Measurements from ENCODE around the gene EPHB6.

EPHB6 gene

DNA sequence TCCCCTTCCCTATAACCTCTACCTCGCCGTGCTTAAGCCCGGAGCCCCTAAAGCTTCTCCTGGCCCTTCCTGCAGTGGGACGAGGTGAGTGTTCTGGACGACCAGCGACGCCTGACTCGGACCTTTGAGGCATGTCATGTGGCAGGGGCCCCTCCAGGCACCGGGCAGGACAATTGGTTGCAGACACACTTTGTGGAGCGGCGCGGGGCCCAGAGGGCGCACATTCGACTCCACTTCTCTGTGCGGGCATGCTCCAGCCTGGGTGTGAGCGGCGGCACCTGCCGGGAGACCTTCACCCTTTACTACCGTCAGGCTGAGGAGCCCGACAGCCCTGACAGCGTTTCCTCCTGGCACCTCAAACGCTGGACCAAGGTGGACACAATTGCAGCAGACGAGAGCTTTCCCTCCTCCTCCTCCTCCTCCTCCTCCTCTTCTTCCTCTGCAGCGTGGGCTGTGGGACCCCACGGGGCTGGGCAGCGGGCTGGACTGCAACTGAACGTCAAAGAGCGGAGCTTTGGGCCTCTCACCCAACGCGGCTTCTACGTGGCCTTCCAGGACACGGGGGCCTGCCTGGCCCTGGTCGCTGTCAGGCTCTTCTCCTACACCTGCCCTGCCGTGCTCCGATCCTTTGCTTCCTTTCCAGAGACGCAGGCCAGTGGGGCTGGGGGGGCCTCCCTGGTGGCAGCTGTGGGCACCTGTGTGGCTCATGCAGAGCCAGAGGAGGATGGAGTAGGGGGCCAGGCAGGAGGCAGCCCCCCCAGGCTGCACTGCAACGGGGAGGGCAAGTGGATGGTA is 9.2 kb downstream of the EPHB6 start:
- H3K4me3 ChIP-seq (ENCODE audit: low read depth, low read length) = no peak overlapping the region

DNA sequence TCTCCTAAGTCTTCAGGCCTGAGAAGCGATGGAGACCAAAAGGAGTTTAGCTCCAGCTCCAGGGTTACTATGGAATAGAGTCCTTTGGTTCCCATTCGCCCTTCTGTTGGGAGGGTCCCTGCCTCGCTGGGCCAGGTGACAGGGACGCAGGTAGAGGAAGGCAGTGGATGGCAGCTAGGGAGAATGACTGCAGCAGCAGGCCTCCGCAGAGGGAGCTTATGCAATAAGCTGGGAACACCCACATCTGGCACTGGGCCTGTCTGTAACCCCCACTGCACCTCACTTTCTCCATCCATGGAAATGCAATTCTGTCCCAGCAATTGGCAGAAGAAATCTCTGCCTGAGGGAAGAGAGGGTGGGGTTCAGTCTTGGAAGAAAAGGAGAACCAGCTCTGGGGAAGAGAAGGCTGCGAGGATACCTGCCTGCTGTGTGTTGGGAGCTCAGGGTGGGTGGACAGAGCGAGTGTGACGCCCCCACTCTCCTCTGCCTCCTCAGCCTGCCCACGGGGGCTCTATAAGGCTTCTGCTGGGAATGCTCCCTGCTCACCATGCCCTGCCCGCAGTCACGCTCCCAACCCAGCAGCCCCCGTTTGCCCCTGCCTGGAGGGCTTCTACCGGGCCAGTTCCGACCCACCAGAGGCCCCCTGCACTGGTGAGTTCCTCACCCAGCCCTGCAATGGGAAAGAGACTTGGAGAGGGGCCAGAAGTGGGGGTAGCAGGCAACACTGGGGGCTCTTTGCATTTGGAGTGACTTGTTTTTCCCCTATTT is 10.3 kb downstream of the EPHB6 start:
- H3K4me3 ChIP-seq (ENCODE audit: low read depth, low read length) = no peak overlapping the region

DNA sequence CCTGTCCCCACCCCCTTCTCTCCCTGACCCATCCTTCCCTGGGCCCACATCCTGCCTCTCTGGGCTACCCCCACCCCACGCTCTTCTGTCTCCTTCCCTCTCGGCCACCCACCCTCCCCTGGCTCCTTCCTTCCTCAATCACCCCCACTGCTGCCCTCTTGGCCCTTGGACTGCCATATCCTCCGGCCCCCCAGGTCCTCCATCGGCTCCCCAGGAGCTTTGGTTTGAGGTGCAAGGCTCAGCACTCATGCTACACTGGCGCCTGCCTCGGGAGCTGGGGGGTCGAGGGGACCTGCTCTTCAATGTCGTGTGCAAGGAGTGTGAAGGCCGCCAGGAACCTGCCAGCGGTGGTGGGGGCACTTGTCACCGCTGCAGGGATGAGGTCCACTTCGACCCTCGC is 10.9 kb downstream of the EPHB6 start:
- H3K4me3 ChIP-seq (ENCODE audit: low read depth, low read length) = no peak overlapping the region

DNA sequence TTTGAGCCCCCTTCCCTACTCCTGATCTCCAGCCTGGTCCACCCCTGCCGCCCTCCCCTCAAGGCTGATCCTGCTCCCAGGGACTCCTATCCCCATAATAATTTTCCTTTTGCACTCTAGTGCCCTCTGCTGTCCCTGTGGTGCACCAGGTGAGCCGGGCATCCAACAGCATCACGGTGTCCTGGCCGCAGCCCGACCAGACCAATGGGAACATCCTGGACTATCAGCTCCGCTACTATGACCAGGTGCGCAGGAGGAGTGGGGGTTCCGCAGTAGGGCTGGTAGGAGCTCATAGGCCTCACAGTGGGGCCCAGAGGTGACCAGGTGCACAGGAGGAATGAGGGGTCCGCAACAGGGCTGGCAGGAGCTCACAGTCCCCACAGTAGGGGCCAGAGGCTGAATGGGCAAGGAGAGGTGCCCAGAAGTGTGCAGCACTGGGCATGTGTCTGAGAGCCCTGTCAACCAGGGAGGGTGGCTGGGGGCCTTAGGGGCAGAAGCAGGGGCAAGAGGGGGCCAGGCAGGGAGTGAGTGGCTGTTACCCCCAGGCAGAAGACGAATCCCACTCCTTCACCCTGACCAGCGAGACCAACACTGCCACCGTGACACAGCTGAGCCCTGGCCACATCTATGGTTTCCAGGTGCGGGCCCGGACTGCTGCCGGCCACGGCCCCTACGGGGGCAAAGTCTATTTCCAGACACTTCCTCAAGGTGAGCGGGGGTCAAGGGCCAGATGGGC is 11.7 kb downstream of the EPHB6 start:
- H3K4me3 ChIP-seq (ENCODE audit: low read depth, low read length) = no peak overlapping the region

DNA sequence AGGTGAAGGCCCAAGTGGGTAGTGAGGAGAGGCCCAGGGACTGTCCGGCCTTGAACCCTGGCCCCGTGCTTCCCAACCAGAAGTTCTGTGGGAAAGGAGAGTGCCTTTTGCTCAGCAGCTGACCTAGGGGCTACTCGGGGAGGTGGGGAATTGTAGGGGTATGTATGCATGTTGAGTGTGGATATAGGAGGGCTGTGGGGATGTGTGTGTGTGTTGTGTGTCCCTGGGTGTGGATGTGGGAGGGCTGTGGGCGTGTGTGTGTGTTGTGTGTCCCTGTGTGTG is 12.2 kb downstream of the EPHB6 start:
- no peak overlapping the region for H3K4me3 ChIP-seq (ENCODE audit: low read depth, low read length)

DNA sequence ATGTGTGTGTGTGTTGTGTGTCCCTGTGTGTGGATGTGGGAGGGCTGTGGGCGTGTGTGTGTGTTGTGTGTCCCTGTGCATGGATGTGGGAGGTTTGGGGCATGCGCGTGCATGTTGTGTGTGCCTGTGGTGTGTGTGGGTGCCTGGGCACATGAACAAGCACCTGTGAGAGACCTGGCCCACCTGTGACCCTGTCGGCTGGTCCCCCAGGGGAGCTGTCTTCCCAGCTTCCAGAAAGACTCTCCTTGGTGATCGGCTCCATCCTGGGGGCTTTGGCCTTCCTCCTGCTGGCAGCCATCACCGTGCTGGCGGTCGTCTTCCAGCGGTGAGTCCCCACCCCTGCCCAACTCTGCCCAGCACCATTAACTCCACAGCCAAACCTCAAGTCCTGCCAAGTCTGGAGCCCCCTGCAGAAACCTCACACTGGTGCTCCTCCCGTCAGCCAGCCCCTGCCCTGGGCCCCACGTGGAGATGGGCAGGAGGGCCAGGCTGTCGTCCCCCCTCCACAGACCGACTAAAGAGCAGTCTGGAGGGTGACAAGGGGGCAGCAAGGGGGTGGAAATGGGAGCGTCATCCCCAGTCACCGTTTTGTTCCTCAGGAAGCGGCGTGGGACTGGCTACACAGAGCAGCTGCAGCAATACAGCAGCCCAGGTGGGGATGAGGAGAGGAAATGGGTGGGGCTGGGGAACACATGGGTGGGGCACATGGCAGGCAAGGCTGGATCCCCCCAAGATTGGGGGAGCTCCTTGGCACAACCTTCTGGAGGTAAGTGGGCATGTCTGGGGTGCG is 12.7 kb downstream of the EPHB6 start:
- no peak overlapping the region for H3K4me3 ChIP-seq (ENCODE audit: low read depth, low read length)

DNA sequence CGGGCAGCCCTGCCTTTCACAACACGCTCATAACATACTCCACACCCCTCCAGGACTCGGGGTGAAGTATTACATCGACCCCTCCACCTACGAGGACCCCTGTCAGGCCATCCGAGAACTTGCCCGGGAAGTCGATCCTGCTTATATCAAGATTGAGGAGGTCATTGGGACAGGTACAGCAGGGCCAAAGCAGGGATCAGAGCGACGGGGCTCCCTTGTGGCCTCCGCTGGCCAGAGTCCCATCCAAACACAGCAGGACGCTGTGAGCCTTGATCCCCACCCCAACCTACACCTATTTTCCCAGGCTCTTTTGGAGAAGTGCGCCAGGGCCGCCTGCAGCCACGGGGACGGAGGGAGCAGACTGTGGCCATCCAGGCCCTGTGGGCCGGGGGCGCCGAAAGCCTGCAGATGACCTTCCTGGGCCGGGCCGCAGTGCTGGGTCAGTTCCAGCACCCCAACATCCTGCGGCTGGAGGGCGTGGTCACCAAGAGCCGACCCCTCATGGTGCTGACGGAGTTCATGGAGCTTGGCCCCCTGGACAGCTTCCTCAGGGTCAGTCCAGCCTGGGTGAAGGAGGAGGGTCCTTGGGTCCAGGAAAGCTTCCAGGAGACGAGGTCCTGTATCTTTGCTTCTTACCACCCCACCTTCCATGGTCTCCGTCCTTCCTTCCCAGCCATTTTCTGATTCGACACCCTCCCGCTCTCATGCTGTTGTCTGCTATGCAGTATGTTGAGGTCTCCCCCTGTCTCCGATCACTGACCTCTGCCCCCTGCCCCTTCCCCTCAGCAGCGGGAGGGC is 13.5 kb downstream of the EPHB6 start:
- H3K4me3 ChIP-seq (ENCODE audit: low read depth, low read length) = no peak overlapping the region

DNA sequence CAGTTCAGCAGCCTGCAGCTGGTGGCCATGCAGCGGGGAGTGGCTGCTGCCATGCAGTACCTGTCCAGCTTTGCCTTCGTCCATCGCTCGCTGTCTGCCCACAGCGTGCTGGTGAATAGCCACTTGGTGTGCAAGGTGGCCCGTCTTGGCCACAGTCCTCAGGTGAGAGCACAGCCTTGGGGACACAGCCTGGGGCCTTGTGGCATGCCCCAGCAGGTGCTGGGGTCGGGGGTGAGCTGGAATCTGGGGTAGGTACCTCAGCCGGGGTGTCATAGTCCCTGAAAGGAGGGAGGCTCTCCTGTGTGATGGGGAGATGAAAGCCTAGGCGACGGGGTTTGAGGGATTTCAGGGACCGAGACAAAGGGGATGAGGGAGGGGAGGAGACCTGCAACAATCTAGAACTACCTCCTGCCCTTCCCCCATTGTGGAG is 14.1 kb downstream of the EPHB6 start:
- no peak overlapping the region for H3K4me3 ChIP-seq (ENCODE audit: low read depth, low read length)

DNA sequence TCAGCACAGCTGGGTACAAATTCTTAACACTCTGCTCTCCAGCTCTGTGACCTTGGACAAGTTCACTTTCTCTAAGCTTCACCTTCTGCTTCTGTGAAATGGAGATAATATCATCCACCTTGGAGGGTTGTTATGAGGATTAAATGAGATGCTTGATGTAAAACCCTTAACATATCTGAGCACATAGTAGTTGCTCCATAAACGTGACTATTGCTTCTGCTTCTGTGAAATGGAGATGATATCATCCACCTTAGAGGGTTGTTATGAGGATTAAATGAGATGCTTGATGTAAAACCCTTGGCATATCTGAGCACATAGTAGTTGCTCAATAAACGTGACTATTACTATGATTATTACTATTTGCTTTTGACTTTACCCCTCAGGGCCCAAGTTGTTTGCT is 14.6 kb downstream of the EPHB6 start:
- no peak overlapping the region for H3K4me3 ChIP-seq (ENCODE audit: low read depth, low read length)

DNA sequence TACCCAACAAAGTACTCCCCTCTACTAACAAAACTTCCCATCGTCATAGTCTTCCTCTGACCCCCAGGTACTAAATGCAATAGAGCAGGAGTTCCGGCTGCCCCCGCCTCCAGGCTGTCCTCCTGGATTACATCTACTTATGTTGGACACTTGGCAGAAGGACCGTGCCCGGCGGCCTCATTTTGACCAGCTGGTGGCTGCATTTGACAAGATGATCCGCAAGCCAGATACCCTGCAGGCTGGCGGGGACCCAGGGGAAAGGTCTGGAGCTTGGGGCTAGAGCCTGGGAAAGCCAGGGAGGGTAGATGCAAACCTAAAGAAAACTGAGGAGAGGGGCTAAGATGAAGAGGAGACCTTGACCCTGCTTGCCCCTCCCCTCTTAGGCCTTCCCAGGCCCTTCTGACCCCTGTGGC is 15.3 kb downstream of the EPHB6 start:
- no peak overlapping the region for H3K4me3 ChIP-seq (ENCODE audit: low read depth, low read length)

DNA sequence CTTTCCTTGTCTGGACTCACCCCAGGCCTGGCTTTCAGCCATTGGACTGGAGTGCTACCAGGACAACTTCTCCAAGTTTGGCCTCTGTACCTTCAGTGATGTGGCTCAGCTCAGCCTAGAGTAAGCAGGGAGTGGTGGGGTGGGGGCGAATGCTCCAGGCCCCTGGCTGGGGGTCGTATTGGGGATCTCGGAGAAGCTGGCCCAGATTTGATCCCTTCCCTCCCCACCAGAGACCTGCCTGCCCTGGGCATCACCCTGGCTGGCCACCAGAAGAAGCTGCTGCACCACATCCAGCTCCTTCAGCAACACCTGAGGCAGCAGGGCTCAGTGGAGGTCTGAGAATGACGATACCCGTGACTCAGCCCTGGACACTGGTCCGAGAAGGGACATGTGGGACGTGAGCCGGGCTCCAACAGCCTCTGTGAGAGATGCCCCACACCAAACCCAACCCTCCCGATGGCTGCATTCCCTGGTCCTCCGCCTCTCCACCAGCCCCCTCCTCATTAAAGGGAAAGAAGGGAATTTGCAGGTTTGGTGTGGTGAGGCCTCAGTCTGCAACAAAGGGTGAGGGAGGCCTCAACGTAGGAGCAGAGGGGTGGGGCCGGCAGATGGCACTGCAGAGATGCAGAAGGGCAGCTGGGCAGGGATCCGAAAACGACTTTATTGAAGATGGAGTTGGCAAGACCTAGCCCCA is 15.8 kb downstream of the EPHB6 start:
- H3K4me3 ChIP-seq (ENCODE audit: low read depth, low read length) = no peak overlapping the region

DNA sequence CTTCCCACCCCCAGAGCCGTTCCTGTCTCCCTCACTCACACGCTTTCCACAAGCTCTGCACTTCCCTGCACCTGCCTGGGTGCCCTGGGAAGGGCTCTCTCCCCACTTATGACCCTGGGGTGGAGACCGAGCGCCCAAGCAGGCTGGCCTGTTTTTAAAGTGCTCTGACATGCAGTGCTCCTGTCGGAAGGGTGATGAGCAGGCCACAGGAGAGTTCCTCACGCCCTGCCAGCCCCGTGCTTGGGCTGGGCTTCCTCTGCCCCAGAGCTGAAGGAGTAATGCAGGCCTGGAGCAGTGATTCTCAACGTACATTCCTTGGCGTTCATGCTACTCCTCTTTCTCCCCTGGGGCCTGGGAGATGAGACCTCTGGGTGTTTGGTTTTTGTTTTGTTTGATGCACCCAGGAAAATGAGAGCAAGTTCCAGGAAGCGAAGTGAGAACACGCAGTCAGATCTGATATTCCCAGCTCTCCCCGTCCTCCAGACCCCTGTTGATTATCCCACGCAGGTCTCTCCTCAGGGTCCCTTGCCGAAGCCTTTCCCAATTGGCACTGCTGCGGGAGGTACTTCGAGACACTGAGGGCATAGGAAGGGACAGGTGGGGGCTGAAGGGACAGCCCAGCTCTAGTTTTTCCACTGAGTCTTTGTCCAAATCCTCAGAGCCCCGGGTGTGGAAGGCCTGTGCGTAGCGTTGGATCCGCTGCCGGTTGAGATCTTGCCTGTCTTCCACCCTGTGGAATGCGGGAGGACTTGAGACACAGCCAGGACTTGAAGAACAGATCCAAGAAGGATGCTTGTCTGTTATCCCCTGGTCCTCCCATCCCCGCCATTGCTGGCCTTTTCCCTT is 16.6 kb downstream of the EPHB6 start:
- no peak overlapping the region for H3K4me3 ChIP-seq (ENCODE audit: low read depth, low read length)

DNA sequence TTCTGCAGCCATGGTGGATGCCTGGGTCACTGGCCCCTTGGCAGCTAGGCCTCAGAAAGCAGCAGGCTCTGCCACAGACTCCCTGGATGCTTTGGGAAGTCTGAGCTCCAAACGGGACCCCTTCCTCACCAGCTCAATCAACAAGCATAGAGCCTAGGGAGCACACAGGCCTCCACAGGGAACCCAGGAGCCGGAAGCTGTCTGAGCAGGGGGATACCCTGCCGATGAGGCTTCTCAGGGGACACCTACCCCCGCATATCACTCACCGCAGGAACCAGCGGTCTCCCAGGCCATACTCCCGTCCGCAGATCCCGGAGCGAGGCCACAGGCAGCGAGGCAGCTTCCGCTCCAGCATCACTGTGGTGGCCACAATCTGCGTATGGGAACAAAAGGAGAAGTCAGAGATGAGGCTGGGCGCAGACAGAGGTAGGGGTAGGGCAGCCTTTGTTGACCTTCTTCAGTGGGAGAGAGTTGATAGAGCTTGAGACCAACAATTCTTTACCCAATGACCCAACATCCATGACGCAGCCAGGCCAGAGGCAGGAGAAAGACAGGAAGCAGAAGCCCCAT is 17.3 kb downstream of the EPHB6 start:
- no peak overlapping the region for H3K4me3 ChIP-seq (ENCODE audit: low read depth, low read length)

DNA sequence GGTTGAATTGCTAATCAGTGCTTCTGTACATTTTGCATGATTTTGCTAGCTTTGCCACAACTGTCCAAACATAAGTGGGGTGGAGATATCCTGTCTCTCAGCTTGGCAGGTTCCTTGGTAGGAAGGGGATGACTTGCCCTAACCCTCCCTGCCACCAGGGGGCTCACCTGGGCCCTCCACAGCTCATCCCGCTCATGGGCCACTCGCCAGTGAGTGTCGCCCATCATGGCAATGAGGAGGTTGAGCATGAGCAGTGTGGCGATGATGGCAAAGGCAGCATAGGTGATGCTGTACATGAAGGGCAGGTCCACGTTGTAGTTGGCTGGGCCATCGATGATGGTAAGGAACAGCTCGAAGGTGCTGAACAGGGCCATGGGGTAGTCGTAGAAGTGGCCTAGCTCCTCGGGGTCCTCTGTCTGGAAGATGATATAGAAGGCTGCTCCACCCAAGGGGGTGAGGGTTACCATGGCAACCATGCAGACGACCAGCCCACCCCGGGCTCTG is 18.5 kb downstream of the EPHB6 start:
- H3K4me3 ChIP-seq (ENCODE audit: low read depth, low read length) = no peak overlapping the region

DNA sequence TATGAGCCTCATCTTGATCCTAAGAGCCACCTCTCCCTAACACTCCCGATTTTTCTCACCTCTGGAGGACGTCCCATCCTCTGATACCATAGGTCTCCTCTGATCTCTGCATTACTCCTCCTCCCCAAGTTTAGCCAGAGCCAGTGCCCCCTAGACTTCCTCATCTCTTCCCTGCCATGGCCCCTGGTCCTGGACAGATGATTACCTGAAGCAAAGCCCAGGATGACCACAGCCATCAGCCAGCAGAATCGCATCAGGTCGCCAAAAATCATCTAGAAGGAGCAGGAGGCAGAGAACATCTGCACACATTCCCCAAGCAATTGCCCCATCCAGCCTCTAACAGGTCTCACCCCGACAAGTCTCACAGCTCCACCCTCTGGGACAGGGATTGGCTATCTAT is 19.0 kb downstream of the EPHB6 start:
- no peak overlapping the region for H3K4me3 ChIP-seq (ENCODE audit: low read depth, low read length)

DNA sequence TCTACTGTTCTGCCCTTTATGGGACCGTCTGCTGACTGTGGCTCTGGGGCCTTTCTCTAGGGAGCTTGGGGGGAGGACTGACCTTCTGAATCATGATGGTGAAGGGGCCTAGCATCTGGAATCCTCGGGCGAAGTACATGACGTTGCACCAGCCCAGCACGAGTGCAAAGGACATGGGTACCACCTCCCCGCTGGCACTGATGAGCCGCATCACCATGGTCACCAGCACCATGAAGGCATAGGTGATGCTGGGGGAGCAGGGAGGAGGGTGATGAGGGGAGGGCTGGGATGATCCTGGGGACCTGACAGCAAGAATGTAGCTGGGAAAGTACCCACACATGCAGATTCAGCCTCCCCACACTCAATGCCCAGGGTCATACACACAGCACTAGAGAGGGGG is 19.5 kb downstream of the EPHB6 start:
- no peak overlapping the region for H3K4me3 ChIP-seq (ENCODE audit: low read depth, low read length)

DNA sequence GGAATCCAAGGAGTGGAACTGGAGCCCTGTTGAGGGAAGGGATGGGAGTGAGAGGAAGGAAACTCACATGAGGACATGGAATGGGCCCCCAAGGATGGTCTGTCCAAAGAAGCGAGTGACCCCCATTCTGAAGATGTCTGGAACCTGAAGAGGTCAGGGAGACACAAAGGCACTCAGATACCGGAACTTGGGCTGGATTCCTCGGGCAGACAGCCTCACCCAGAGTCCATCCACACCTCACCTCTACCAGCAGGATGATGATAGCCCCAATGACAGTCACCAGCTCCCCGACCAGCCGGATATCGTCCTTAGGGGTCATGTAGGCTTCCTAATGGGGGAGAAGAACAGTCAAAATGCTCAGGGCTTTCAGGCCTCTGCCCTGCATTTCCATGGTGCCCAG is 20.0 kb downstream of the EPHB6 start:
- H3K4me3 ChIP-seq (ENCODE audit: low read depth, low read length) = no peak overlapping the region

DNA sequence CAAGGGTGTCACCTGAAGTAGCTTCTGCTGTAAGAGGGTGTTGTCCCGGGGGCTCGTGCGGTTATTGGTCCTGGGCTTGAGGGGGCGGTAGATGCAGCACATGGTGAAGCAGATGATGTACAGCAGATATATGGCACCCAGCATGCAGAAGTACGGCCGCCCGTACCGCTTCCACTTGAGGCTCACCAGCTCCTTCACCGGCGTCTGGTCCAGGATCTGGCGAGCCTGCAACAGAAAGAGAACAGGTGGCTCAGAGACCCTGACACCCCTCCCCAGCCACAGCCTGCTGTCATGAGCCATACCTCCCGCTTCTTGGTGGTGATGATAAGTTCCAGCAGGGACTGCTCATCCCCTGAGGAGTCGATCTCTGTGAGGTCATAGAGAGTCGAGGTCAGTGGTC is 20.6 kb downstream of the EPHB6 start:
- no peak overlapping the region for H3K4me3 ChIP-seq (ENCODE audit: low read depth, low read length)
